D721Med (cell line): Measurements from ENCODE around the gene ITGA7.

Experiments
- DNase-seq: peaks from one replicate; pipeline ENCODE4 v3.0.0; 2011; ENCODE audit warnings: low spot score; ENCODE audit not compliant: insufficient read length
- FAIRE-seq: peaks from 2 replicates; lab custom pipeline; 2011; peaks lifted over from hg19 to GRCh38; lab: Jason Lieb, UNC
- TF ChIP-seq, protein P1 (sequence below): IDR thresholded peaks from 2 replicates; pipeline ENCODE4 v1.5.1; 2012; ENCODE audit warnings: mild to moderate bottlenecking, control low read depth; ENCODE audit not compliant: insufficient read depth; ENCODE audit errors: missing control alignments

ITGA7 gene

DNA sequence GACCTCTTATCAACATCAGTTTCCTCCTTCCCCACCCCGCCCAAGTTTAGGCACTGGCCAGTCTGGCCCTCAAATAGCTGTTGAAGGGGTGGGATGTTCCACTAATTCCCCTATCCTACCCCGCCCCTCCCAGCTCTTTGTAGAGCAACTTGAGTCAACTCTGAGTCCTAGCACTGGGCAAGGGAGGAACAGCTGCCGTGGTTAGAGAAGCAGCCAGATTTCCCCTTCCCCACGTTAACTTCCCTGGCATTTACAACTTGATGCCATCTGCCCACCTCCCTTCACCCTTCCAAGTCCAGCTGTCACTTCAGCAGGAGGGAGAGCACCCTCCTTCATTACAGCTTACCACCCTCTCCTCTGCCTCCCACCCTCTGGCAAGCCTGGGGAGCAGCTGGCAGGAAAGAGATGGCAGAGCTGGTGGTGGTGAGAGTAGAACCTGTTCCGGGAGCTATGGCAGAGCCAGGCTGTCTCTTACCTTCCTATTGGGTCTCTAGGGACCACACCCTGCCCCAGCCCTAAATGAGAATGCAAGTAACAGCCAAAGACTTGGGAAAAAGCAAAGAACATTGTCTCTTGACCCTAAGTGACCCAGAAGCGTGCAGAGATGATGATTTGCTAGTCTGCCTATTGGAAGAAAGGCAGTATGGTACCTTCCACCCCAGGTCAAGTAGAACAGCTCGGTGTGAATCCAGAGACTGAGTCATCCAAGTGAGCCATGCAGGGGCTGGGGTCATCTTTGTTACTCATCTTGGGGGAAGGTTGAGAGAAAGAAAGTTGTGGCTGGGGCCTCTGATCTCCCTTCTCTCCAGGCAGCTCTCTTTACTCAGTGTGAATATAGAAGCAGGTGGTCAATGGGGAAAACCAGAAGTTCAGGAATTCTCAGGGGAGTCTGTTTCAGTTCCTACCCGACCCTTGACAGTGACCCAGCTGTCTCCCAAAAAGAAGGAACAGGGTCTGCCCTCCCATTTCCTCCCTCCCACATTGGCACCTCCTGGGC lies 9.6 kb upstream of the ITGA7 start:
- no peak for FAIRE-seq
- DNase-seq = no peak
- TF ChIP-seq, protein P1, sequence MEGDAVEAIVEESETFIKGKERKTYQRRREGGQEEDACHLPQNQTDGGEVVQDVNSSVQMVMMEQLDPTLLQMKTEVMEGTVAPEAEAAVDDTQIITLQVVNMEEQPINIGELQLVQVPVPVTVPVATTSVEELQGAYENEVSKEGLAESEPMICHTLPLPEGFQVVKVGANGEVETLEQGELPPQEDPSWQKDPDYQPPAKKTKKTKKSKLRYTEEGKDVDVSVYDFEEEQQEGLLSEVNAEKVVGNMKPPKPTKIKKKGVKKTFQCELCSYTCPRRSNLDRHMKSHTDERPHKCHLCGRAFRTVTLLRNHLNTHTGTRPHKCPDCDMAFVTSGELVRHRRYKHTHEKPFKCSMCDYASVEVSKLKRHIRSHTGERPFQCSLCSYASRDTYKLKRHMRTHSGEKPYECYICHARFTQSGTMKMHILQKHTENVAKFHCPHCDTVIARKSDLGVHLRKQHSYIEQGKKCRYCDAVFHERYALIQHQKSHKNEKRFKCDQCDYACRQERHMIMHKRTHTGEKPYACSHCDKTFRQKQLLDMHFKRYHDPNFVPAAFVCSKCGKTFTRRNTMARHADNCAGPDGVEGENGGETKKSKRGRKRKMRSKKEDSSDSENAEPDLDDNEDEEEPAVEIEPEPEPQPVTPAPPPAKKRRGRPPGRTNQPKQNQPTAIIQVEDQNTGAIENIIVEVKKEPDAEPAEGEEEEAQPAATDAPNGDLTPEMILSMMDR = no peak

DNA sequence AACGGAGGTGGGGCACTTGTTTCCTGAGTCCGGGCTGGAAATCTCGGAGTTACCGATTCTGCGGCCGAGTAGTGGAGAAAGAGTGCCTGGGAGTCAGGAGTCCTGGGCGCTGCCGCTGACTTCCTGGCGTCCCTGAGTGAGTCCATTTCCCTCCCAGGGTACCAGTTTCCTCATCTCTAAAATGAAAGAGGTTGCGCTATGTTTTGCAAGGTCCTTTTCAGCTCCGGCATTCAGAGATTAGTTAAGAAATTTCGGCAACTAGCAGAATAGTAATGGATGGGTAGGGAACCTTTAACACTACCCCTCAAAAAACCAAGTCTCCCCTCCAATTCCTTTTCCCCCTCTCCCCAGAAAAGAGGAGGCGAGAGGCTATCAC lies 8.9 kb upstream of the ITGA7 start:
- TF ChIP-seq, protein P1 = no peak
- DNase-seq (no peak), FAIRE-seq (no peak)

DNA sequence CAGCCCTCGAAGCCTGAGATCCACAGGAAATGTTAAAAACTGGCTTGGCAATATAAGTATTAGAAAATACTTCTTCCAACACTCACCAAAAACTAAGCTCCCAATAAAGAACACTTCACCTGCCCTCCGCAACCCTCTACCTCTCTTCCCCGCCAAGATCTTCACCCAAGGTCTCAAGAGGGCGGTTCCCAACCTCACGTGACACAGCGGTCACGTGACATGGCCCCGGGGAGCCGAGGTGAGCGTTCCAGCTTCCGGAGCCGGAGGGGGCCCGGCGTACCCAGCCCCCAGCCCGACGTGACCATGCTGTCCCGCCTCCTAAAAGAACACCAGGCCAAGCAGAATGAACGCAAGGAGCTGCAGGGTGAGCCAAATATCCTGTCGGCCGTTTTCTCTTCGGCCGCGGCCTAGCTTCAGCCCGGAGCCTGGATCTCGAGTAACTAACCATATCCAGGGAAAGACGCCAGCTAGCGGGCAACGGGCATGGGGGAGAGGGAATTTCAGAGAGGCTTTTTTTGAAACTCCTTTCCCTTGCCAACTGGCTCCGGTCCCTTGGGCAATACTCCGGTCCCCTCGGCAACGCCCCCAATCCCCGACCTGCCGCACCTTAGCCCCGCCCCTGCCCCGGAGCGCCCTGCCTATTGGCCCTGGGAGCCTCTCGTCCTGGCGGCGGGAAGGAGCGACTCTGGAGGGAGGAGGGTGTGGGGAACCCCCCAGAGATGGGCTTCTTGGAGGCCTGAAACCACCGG lies 8.3 kb upstream of the ITGA7 start, which contains the start of gene BLOC1S1:
Gene BLOC1S1, plus strand, starts transcription at position 214 of the 749 bp plus-strand sequence. Its CDS starts 6 bp downstream, at position 220.
- FAIRE-seq (no peak), DNase-seq (peak; percentile 96)
- TF ChIP-seq, protein P1 = no peak

DNA sequence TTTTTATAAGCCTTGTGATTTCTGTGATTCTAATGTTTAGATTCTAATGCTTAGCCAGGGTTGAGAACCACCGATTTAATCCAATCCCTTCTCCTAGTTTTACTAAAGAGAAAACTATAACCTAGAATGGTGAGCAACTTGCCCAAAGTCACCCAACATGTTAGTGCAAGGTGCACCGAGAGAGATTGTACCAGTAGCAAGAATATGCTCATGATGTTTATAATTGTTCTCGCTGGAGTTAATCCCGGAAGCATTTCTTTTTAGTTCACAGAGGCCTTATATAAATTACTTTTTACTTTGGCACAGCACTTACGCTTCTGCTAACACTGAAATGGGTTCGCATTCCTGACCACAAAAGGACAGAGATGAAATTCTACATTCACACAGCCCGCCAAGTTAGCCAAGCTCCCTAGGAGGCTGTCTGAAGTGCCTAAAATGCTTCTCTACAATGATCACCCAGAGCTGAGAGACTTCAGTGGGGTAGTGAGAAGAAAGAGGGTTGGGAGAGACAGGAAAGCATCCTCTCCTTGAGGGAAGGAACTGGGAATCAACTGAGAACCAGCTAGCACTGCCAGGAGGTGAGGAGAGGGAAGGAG lies 7.6 kb upstream of the ITGA7 start:
- TF ChIP-seq, protein P1 = no peak
- FAIRE-seq (no peak), DNase-seq (no peak)

DNA sequence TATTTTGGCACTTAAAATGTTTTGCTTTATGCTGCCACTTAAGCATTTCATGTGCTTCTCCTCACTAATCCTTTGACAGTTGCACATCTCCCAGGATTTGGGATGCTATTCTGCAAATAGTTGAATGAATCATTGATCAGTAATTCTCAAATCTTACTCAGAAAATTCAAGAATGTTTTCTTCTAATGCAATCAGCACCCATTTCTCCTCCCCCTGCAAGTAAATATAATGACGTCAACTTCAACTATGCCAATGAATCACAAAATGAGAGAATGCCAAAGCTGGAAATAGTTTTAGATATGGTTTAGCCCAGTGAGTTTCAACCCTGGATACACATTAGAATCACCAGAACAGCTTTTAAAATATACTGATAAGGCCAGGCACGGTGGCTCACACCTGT lies 6.0 kb upstream of the ITGA7 start:
- DNase-seq = no peak
- no peak for FAIRE-seq

DNA sequence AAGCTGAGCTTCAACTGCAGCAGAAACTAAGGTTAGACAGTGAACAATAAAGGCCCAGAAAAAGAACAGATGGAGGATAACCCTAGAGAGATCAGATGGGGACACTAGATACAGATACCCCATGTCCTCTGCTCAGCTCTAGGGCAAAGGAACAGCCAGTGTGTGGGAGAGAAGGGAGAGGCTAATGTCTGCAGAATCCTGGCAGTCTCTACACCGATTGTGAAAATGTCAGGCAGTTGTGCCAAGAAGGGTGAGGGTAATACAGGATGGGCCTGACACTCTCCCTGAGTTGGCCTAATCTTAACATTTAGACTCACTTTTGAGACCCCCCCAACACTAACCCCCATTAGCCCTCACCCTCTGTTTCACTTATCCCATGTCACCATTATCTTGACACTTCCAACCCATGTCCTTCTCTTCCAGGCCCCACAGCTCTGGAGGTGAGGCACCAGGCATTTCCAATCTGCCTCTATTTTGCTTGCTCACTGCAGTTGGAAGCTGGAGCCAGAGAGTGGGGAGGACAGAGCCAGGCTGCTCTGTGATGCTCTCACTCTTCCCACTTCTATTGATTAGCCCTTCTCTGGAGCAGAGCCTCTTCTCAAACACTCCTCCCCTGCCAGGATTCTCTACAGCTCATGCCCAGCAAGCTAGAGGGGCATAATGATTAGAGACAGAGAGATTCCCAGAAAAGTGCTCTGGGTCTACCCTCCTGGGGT lies 5.2 kb upstream of the ITGA7 start:
- FAIRE-seq = no peak
- TF ChIP-seq, protein P1 = no peak

More for the DNA sequence above, 6.0 kb upstream of the ITGA7 start:
- TF ChIP-seq, protein P1 = no peak

More for the DNA sequence above, 5.2 kb upstream of the ITGA7 start:
- DNase-seq = no peak
